Osteocyte (in vitro differentiated cells): ENCODE results near the gene PARK7. TPM values are rescaled to one million over a fixed set of nuclear protein-coding genes. Genes with fewer than 3 reads are reported as not detected.
"Not testable (repeated sequence)": the region's sequence is repeated elsewhere in the genome, so short reads cannot be mapped to it uniquely, and the experiment has no call there.

Source experiments
- DNase-seq: peaks from one replicate; pipeline ENCODE4 v3.0.0; 2021; ENCODE audit warnings: mixed read lengths; ENCODE audit not compliant: unreplicated experiment; ENCODE audit errors: extremely low spot score
- H3K27ac Mint-ChIP-seq: one replicate; pipeline ENCODE4 v1.8.0; 2021; ENCODE audit warnings: mild to moderate bottlenecking, mixed read lengths; ENCODE audit not compliant: unreplicated experiment
- H3K27me3 Mint-ChIP-seq: one replicate; pipeline ENCODE4 v1.8.0; 2021; ENCODE audit warnings: mixed read lengths; ENCODE audit not compliant: unreplicated experiment
- H3K36me3 Mint-ChIP-seq: one replicate; pipeline ENCODE4 v1.8.0; 2021; ENCODE audit warnings: mixed read lengths; ENCODE audit not compliant: unreplicated experiment
- H3K4me1 Mint-ChIP-seq: one replicate; pipeline ENCODE4 v1.8.0; 2021; ENCODE audit warnings: mixed read lengths; ENCODE audit not compliant: unreplicated experiment
- H3K4me3 Mint-ChIP-seq: one replicate; pipeline ENCODE4 v1.8.0; 2021; ENCODE audit warnings: mild to moderate bottlenecking, moderate library complexity, mixed read lengths; ENCODE audit not compliant: unreplicated experiment
- H3K9me3 Mint-ChIP-seq: one replicate; pipeline ENCODE4 v1.8.0; 2021; ENCODE audit warnings: mixed read lengths; ENCODE audit not compliant: unreplicated experiment
- CTCF ChIP-seq: fragments of 200-600 bp; sonication (generic); IDR thresholded peaks from 2 replicates; pipeline ENCODE4 v1.5.0; 2021; ENCODE audit warnings: antibody characterized with exemption, mild to moderate bottlenecking, moderate library complexity
- total RNA-seq: library from RNA; stranded (reverse); gene quantifications from 2 replicates; pipeline ENCODE4 v1.2.1, GENCODE V29; 2021

Gene PARK7
- total RNA-seq, 1 donor from 2014 or later: 263 TPM

GRCh38 chr1:7956218-7957032 lies 5.1 kb upstream of the PARK7 start:
- no peak for DNase-seq
- Mint-ChIP-seq H3K36me3 (no peaks in the 10 kb centered on the region), H3K27ac (no peak overlapping the region), H3K4me1 (peaks cover 9% of the 10 kb centered on the region), H3K9me3 (no peaks in the 10 kb centered on the region), H3K4me3 (no peak overlapping the region), H3K27me3 (no peaks in the 10 kb centered on the region)
- TF ChIP-seq CTCF: no peak

- no peak for TF ChIP-seq CTCF
- H3K27ac Mint-ChIP-seq: peak overlapping the region; percentile 98
- peaks cover 16% of the 10 kb centered on the region for H3K36me3 Mint-ChIP-seq
- H3K27me3 Mint-ChIP-seq: no peaks in the 10 kb centered on the region
- H3K4me3 Mint-ChIP-seq: peak overlapping the region; percentile 96
- no peaks in the 10 kb centered on the region for H3K9me3 Mint-ChIP-seq
- peaks cover 35% of the 10 kb centered on the region for H3K4me1 Mint-ChIP-seq
- no peak for DNase-seq
Measured at GRCh38 chr1:7960165-7960564, 1.3 kb upstream of the PARK7 start.

- peak overlapping the region; percentile 98 for H3K27ac Mint-ChIP-seq
- peaks cover 35% of the 10 kb centered on the region for H3K4me1 Mint-ChIP-seq
- no peak for TF ChIP-seq CTCF
- H3K36me3 Mint-ChIP-seq: peaks cover 21% of the 10 kb centered on the region
- H3K9me3 Mint-ChIP-seq: no peaks in the 10 kb centered on the region
- no peaks in the 10 kb centered on the region for H3K27me3 Mint-ChIP-seq
- H3K4me3 Mint-ChIP-seq: peak overlapping the region; percentile 96
- DNase-seq: no peak
Measured at GRCh38 chr1:7960867-7961215, 670 bp upstream of the PARK7 start.

- no peak for DNase-seq
- peaks cover 29% of the 10 kb centered on the region for H3K36me3 Mint-ChIP-seq
- peak overlapping the region; percentile 96 for H3K4me3 Mint-ChIP-seq
- peaks cover 36% of the 10 kb centered on the region for H3K4me1 Mint-ChIP-seq
- H3K27ac Mint-ChIP-seq: peak overlapping the region; percentile 96
- H3K27me3 Mint-ChIP-seq: no peaks in the 10 kb centered on the region
- no peaks in the 10 kb centered on the region for H3K9me3 Mint-ChIP-seq
- no peak for TF ChIP-seq CTCF
Measured at GRCh38 chr1:7962014-7962335, 464 bp downstream of the PARK7 start.

GRCh38 chr1:7962636-7963377 lies 1.3 kb downstream of the PARK7 start:
- H3K27ac Mint-ChIP-seq: peak overlapping the region; percentile 96
- H3K27me3 Mint-ChIP-seq: no peaks in the 10 kb centered on the region
- peak overlapping the region; percentile 96 for H3K4me3 Mint-ChIP-seq
- H3K36me3 Mint-ChIP-seq: peaks cover 33% of the 10 kb centered on the region
- H3K4me1 Mint-ChIP-seq: peaks cover 40% of the 10 kb centered on the region
- H3K9me3 Mint-ChIP-seq: no peaks in the 10 kb centered on the region
- TF ChIP-seq CTCF: no peak
- no peak for DNase-seq

GRCh38 chr1:7963378-7963730 lies 1.8 kb downstream of the PARK7 start:
- Mint-ChIP-seq H3K4me1 (peaks cover 40% of the 10 kb centered on the region), H3K36me3 (peaks cover 33% of the 10 kb centered on the region), H3K4me3 (peak overlapping the region; percentile 96)

GRCh38 chr1:7963841-7964240 lies 2.3 kb downstream of the PARK7 start:
- Mint-ChIP-seq H3K4me1 (peaks cover 40% of the 10 kb centered on the region), H3K4me3 (peak overlapping the region; percentile 39), H3K36me3 (peaks cover 35% of the 10 kb centered on the region)
- not testable (repeated sequence) for DNase-seq, H3K27me3 Mint-ChIP-seq, H3K27ac Mint-ChIP-seq, H3K9me3 Mint-ChIP-seq

More at GRCh38 chr1:7963378-7963730, 1.8 kb downstream of the PARK7 start:
- not testable (repeated sequence) for H3K9me3 Mint-ChIP-seq, H3K27me3 Mint-ChIP-seq, DNase-seq
- H3K27ac Mint-ChIP-seq: peak overlapping the region; percentile 96
